ENCODE results near the gene PPP2CA.

GRCh38 chr5:134223406-134224248 lies 2.2 kb downstream of the PPP2CA start:
- no peak for TF ChIP-seq ZFP3 (CRISPR knock-in tag; IDR thresholded peaks at IDR 0.05)
- TF ChIP-seq PATZ1 (CRISPR knock-in tag; IDR thresholded peaks at IDR 0.05; ENCODE audit: borderline replicate concordance), result no peak
- TF ChIP-seq TCF4 (CRISPR knock-in tag; IDR thresholded peaks at IDR 0.05; ENCODE audit: borderline replicate concordance), result no peak
- TF ChIP-seq ARNTL (CRISPR knock-in tag; IDR thresholded peaks at IDR 0.05; ENCODE audit: borderline replicate concordance, low read depth), result no peak

Measured in SK-N-SH treated with all-trans-retinoic acid at 6 μM for 48 hours (cell line).